Vagina (tissue), 2 donors: ENCODE results near the gene C1QL1.

ENCODE experiments used
- CTCF ChIP-seq, 3 experiments: fragments of 450-650 bp in 2 of 3; fragments of 200-600 bp in 1 of 3; sonication (generic) in 1 of 3; IDR thresholded peaks; one replicate each; pipeline ENCODE4 v1.5.1; 2017 to 2019; ENCODE audit warnings: antibody characterized with exemption in 3 of 3, mild to moderate bottlenecking in 2 of 3, moderate library complexity in 2 of 3
- POLR2A ChIP-seq, 2 donors: fragments of 450-650 bp; IDR thresholded peaks; one replicate each; pipeline ENCODE4 v1.6.1; 2017; ENCODE audit warnings: antibody characterized with exemption in 2 of 2, mild to moderate bottlenecking in 2 of 2, moderate library complexity in 2 of 2

DNA sequence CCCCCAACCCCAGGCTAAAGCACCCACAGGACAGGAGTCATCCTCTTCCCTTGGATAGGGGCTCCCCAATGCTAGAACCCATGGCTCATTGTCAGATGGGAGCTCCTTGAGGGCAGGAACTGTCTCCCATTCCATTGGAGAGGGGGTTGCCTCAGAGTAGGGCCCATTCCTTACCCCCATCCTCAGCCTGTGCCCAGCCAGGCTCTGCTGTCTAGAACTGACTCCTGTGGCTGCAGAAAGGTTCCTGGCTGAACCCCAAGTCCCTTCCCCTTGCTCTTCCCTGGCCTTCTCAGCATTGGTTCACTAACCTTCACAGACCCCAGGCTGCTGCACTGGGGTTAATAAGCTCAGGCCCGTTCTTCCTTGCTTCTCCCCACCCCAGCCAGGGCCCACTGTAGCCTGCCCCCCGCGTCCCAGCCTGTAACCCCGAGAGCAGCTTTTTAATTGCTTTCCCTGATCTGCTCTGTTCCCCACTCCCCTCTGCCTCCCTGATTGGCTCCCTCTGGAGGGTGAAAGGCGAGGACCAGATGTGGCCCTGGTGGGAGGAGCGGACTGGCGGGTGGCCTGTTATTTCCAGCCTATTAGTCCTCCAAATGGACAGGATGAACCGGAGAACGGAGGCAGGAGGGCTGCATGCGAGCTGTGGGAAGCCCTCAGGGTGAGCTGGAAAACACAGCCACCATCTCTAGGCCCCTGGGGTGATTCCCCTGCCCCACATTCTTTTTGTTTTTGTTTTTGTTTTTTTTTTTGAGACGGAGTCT lies 46.8 kb downstream of the C1QL1 start:
- TF ChIP-seq CTCF (IDR thresholded peaks at IDR 0.05), result no peak
- TF ChIP-seq POLR2A (IDR thresholded peaks at IDR 0.05), result no peak
